Suprapubic skin (tissue), 4 donors: ENCODE measurements around the gene TMC7. TPM values are rescaled to one million over a fixed set of nuclear protein-coding genes. Genes with fewer than 3 reads are reported as not detected.

ENCODE experiments used
- DNase-seq, 2 donors: peaks; one replicate each; pipeline ENCODE4 v3.0.0-alpha.2; 2019; ENCODE audit warnings: low spot score in 2 of 2
- H3K27ac ChIP-seq: fragments of 200-600 bp; sonication (generic); one replicate; pipeline ENCODE4 v1.5.1; 2019
- H3K27me3 ChIP-seq: fragments of 200-600 bp; sonication (generic); one replicate; pipeline ENCODE4 v1.5.1; 2019
- H3K36me3 ChIP-seq: fragments of 200-600 bp; sonication (generic); one replicate; pipeline ENCODE4 v1.5.1; 2019
- H3K4me1 ChIP-seq: fragments of 200-600 bp; sonication (generic); one replicate; pipeline ENCODE4 v1.5.1; 2019
- H3K4me3 ChIP-seq: fragments of 200-600 bp; sonication (generic); one replicate; pipeline ENCODE4 v1.5.1; 2019; ENCODE audit warnings: mild to moderate bottlenecking
- H3K9me3 ChIP-seq: fragments of 200-600 bp; sonication (generic); one replicate; pipeline ENCODE4 v1.5.1; 2019
- EP300 ChIP-seq: sonication (generic); formaldehyde crosslinking; IDR thresholded peaks from one replicate; pipeline ENCODE4 v1.6.1; 2017; ENCODE audit warnings: antibody characterized with exemption
- POLR2A ChIP-seq, 2 donors: fragments of 450-650 bp; IDR thresholded peaks; one replicate each; pipeline ENCODE4 v1.6.1; 2017; ENCODE audit warnings: antibody characterized with exemption in 2 of 2, mild to moderate bottlenecking in 2 of 2, moderate library complexity in 2 of 2
- POLR2AphosphoS5 ChIP-seq, 3 donors: sonication (generic); formaldehyde crosslinking; IDR thresholded peaks; one replicate each; pipeline ENCODE4 v1.6.1; 2017; ENCODE audit warnings: antibody characterized with exemption in 3 of 3
- WGBS: methylation state at CpG from one replicate; pipeline ENCODE4 v1.1.5; 2018; 5-methylcytosine and 5-hydroxymethylcytosine counted together
- total RNA-seq, 4 donors: library from RNA; depleted of rRNA; stranded (reverse); fragments of >200 nt; gene quantifications; one replicate each; pipeline ENCODE4 v1.1.0, GENCODE V29; 2016
- TF ChIP-seq, protein P1 (sequence below), 2 donors: fragments of 200-600 bp in 1 of 2; fragments of 450-650 bp in 1 of 2; sonication (generic) in 1 of 2; IDR thresholded peaks; one replicate each; pipeline ENCODE4 v1.5.1; 2016 to 2019; ENCODE audit warnings: antibody characterized with exemption in 2 of 2, mild to moderate bottlenecking in 1 of 2, moderate library complexity in 1 of 2

TMC7 gene
- total RNA-seq, 4 donors from 2014 or later = 0.52 to 2.7 (median 1.6) TPM

DNA sequence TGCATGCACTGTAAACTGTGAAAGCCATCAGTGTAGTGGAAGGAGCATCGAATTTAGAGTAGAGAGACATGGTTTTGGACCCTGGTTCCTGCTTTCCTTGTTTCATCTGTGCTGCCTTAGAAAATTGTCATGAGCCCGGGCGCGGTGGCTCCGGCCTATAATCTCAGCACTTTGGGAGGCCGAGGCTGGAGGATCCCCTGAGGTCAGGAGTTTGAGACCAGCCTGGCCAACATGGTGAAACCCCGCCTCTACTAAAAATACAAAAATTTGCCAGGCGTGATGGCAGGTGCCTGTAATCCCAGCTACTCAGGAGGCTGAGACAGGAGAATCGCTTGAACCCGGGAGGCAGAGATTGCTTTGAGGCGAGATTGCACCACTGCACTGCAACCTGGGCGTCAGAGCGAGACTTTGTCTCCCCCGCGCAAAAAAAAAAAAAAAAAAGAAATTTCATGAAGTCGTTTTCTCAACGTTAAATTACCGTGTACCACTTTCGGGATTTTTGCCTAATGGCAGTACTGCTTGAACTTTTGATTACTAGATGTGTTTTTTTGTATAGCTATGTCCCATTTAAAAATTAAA, 84.6 kb downstream of the TMC7 start:
- H3K27ac ChIP-seq = peak overlapping the region; percentile 100
- peaks cover 14% of the 10 kb centered on the region for H3K36me3 ChIP-seq
- TF ChIP-seq POLR2AphosphoS5 (IDR thresholded peaks at IDR 0.05) (no peak), POLR2A (IDR thresholded peaks at IDR 0.05) (no peak), EP300 (no peak)
- TF ChIP-seq, protein P1, sequence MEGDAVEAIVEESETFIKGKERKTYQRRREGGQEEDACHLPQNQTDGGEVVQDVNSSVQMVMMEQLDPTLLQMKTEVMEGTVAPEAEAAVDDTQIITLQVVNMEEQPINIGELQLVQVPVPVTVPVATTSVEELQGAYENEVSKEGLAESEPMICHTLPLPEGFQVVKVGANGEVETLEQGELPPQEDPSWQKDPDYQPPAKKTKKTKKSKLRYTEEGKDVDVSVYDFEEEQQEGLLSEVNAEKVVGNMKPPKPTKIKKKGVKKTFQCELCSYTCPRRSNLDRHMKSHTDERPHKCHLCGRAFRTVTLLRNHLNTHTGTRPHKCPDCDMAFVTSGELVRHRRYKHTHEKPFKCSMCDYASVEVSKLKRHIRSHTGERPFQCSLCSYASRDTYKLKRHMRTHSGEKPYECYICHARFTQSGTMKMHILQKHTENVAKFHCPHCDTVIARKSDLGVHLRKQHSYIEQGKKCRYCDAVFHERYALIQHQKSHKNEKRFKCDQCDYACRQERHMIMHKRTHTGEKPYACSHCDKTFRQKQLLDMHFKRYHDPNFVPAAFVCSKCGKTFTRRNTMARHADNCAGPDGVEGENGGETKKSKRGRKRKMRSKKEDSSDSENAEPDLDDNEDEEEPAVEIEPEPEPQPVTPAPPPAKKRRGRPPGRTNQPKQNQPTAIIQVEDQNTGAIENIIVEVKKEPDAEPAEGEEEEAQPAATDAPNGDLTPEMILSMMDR (IDR thresholded peaks at IDR 0.05) = no peak
- peak in 1 of 2 donors; percentile 22 for DNase-seq
- H3K4me3 ChIP-seq = peak overlapping the region; percentile 85
- no peaks in the 10 kb centered on the region for H3K27me3 ChIP-seq
- peaks cover 18% of the 10 kb centered on the region for H3K4me1 ChIP-seq
- no peaks in the 10 kb centered on the region for H3K9me3 ChIP-seq
- WGBS = 45% methylated on average over 19 of the region's 19 CpGs

DNA sequence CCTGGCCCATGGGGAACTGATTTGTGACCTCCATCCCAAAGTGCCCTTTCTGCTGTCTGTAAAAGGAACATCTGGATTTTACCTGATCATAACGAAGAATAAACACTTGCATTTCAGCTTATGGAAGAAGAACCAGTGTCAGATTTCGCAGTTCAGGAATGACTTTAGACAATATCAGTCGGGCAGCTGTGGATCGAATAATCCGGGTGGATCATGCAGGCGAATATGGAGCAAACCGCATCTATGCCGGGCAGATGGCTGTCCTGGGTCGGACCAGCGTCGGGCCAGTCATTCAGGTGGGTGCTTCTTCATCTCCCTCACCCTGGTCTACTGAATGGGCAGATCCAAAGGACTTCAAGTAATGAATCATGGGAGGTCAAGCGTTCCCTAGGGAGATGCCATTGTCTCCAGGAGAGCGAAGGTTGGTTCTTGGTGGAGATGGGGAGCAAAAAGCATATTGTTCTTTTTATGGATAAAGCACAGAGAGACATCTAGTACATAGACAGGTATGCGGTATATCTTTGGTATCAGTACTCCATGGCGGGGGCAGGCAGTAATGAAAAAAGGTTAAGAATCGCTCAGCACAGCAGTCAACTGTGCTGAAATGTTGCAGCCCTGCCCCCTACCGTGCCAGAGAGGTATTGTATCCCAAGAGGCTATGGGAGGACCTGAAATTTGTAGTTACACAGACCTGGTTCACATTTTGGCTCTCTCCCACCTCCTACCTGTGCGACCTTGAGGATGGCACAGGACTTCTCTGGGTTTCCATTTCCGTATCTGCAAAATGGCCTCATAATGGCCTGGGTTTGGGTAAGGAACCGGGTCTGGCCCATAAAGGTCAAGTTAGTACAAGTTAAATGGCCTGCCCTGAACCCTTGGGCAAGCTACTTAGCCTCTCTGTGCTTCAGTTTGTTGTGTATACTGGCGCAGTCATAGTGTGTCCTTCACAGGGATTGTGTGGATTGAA, 88.4 kb downstream of the TMC7 start:
- WGBS = 81% methylated on average over 19 of the region's 21 CpGs
- no peak overlapping the region for H3K4me3 ChIP-seq
- TF ChIP-seq EP300 (no peak), POLR2A (IDR thresholded peaks at IDR 0.05) (no peak), POLR2AphosphoS5 (IDR thresholded peaks at IDR 0.05) (no peak)
- TF ChIP-seq, protein P1 (IDR thresholded peaks at IDR 0.05) = peak; percentile 40 to 70
- H3K36me3 ChIP-seq = peaks cover 52% of the 10 kb centered on the region
- H3K27ac ChIP-seq = no peak overlapping the region
- H3K9me3 ChIP-seq = no peaks in the 10 kb centered on the region
- H3K4me1 ChIP-seq = peaks cover 15% of the 10 kb centered on the region
- H3K27me3 ChIP-seq = no peaks in the 10 kb centered on the region
- DNase-seq = peak in 1 of 2 donors; percentile 69

DNA sequence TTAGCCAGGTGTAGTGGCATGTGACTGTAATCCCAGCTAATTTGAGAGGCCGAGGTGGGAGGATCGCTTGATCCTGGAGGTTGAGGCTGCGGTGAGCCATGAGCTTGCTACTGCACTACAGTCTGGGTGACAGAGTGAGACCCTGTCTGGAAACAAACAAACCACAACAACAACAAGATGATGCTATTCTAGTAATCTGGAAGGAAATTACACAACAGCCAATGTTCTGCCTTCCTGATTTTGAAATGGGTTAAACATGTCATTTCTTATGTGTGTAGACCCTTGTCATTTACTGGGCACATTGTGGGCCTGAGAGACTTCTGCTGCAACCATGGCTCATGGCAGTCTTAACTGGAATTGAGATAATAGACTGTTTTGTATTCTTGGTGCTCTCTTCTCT, 89.6 kb downstream of the TMC7 start:
- Histone ChIP-seq H3K4me1 (peaks cover 11% of the 10 kb centered on the region), H3K9me3 (no peaks in the 10 kb centered on the region), H3K36me3 (peaks cover 63% of the 10 kb centered on the region), H3K27ac (no peak overlapping the region), H3K27me3 (no peaks in the 10 kb centered on the region), H3K4me3 (no peak overlapping the region)
- TF ChIP-seq POLR2AphosphoS5 (IDR thresholded peaks at IDR 0.05) (no peak), EP300 (no peak), POLR2A (IDR thresholded peaks at IDR 0.05) (no peak)
- TF ChIP-seq, protein P1 (IDR thresholded peaks at IDR 0.05) = no peak
- 89% methylated on average over 3 of the region's 3 CpGs for WGBS
- no peak for DNase-seq

DNA sequence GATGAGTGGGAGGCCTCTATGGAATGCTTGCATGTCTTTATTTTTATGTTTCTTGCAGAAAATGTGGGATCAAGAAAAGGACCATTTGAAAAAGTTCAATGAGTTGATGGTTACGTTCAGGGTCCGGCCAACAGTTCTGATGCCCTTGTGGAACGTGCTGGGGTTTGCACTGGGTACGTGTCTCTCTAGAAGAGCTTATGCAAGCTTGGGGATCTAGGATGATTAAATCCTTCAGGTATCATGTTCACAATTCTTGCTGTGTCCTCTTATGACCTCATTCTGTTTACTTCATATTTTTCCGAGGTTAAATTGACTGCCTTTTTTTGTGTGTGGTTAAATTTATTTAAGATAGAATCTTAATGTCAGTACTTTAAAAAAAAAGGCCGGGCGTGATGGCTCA, 90.1 kb downstream of the TMC7 start:
- H3K27me3 ChIP-seq = no peaks in the 10 kb centered on the region
- H3K27ac ChIP-seq = no peak overlapping the region
- H3K4me1 ChIP-seq = peaks cover 6% of the 10 kb centered on the region
- TF ChIP-seq, protein P1 (IDR thresholded peaks at IDR 0.05) = no peak
- TF ChIP-seq POLR2A (IDR thresholded peaks at IDR 0.05) = no peak
- H3K36me3 ChIP-seq = peaks cover 68% of the 10 kb centered on the region
- no peak for DNase-seq
- no peaks in the 10 kb centered on the region for H3K9me3 ChIP-seq
- H3K4me3 ChIP-seq = no peak overlapping the region
- 83% methylated on average over 7 of the region's 7 CpGs for WGBS

DNA sequence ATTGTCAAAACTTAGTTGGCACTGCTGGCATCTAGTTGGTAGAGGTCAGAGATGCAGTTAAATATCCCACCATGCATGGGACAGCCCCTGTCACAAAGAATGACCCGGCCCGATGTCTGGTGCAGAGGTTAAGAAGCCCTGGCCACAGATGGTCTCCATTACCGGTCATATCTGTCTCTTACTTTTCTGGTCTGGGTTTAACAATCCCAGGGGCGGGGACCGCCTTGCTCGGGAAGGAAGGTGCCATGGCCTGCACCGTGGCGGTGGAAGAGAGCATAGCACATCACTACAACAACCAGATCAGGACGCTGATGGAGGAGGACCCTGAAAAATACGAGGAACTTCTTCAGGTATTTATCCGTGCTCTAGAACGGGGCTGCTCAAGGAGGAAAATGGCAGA, 91.8 kb downstream of the TMC7 start:
- Histone ChIP-seq H3K4me3 (no peak overlapping the region), H3K9me3 (no peaks in the 10 kb centered on the region), H3K36me3 (peaks cover 74% of the 10 kb centered on the region), H3K27me3 (no peaks in the 10 kb centered on the region), H3K27ac (no peak overlapping the region), H3K4me1 (peaks cover 3% of the 10 kb centered on the region)
- WGBS = 94% methylated on average over 12 of the region's 12 CpGs
- no peak for DNase-seq
- TF ChIP-seq POLR2A (IDR thresholded peaks at IDR 0.05) = no peak
- no peak for TF ChIP-seq POLR2AphosphoS5 (IDR thresholded peaks at IDR 0.05)
- no peak for TF ChIP-seq EP300
- TF ChIP-seq, protein P1 (IDR thresholded peaks at IDR 0.05) = no peak
